ENCODE data around the gene CEP152.
A peak's percentile ranks its signal among the peaks of the same experiment; 100 is the strongest.

DNA sequence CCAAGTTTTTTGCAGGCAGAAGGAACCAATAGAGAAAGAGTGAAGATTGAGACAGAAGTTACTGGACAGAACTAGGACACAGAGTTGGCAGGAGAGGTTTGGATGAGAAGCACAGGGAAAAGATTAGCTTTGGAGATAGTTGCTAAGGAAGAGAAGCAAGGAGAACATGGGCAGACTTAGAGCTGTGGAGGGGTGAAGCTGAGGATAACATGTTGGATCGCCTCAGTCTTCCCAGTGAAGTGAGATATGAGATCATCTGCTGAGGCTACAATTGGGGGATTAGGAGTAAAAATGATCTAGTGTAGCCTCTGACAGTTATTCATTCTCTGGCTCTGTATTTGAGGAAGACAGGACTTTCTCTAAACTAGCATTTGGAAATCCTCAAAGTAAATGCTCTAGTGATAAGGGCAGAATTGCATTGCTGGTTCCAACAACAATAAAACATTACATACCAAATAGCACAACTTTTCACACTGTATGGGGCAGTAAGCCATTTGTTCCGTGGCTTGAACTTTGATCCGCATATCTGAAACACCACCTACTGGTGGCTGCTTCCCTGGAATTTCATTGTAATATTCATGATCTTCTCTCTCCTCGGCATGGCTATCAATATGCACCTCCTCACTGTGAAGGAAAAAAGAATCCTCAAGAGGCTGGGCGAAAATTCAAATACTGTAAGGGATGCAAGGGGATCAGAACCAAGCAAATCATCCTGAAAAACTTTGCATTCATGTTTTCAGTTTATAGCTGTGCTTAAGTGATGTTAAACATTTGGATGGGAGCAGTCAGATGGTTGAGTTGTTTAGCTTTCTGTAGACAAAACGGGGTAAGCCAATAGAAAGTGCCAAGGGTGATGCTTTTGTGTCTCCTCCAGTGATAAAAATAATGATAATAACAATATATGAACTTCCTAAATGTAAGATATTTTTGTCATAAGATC, 44.9 kb upstream of the CEP152 start:
- TF ChIP-seq, protein P1, sequence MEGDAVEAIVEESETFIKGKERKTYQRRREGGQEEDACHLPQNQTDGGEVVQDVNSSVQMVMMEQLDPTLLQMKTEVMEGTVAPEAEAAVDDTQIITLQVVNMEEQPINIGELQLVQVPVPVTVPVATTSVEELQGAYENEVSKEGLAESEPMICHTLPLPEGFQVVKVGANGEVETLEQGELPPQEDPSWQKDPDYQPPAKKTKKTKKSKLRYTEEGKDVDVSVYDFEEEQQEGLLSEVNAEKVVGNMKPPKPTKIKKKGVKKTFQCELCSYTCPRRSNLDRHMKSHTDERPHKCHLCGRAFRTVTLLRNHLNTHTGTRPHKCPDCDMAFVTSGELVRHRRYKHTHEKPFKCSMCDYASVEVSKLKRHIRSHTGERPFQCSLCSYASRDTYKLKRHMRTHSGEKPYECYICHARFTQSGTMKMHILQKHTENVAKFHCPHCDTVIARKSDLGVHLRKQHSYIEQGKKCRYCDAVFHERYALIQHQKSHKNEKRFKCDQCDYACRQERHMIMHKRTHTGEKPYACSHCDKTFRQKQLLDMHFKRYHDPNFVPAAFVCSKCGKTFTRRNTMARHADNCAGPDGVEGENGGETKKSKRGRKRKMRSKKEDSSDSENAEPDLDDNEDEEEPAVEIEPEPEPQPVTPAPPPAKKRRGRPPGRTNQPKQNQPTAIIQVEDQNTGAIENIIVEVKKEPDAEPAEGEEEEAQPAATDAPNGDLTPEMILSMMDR (IDR thresholded peaks at IDR 0.05; ENCODE audit: low read depth, low read length), result peak; percentile 7
- TF ChIP-seq POLR2A (IDR thresholded peaks at IDR 0.05; ENCODE audit: extremely low read depth, insufficient read length), result no peak
